Gastrocnemius medialis (tissue), 4 donors: ENCODE measurements around the gene UBE2D4. TPM values are rescaled to one million over a fixed set of nuclear protein-coding genes. Genes with fewer than 3 reads are reported as not detected.

Source experiments
- ATAC-seq, 2 donors: fragments of 150-250 bp; one replicate each; pipeline ENCODE4 v1.9.1; 2016
- DNase-seq, 2 donors: peaks; one replicate each; pipeline ENCODE4 v3.0.0-alpha.2; 2019
- H3K27ac ChIP-seq, 4 donors: fragments of 200-600 bp; sonication (generic); 1 replicate in 1 of 4; 2 replicates in 3 of 4; pipeline ENCODE4 v1.5.1; 2016 to 2018; ENCODE audit warnings: mild to moderate bottlenecking in 2 of 4, moderate library complexity in 1 of 4
- H3K27me3 ChIP-seq, 3 donors: fragments of 200-600 bp; sonication (generic) in 2 of 3; 1 replicate in 1 of 3; 2 replicates in 2 of 3; pipeline versions ENCODE4 v1.5.1 to v1.6.0; 2016 to 2019; ENCODE audit warnings: mild to moderate bottlenecking in 1 of 3, moderate library complexity in 1 of 3
- H3K36me3 ChIP-seq, 2 donors: fragments of 200-600 bp; sonication (generic) in 1 of 2; one replicate each; pipeline ENCODE4 v1.5.1; 2017 to 2018
- H3K4me1 ChIP-seq, 2 donors: fragments of 200-600 bp; sonication (generic) in 1 of 2; one replicate each; pipeline ENCODE4 v1.5.1; 2016 to 2017; ENCODE audit warnings: mild to moderate bottlenecking in 2 of 2
- H3K4me3 ChIP-seq, 4 donors: fragments of 200-600 bp; sonication (generic) in 3 of 4; 1 replicate in 1 of 4; 2 replicates in 3 of 4; pipeline ENCODE4 v1.5.1; 2016 to 2019; ENCODE audit warnings: mild to moderate bottlenecking in 2 of 4
- H3K9me3 ChIP-seq, 3 donors: fragments of 200-600 bp; sonication (generic) in 2 of 3; 1 replicate in 1 of 3; 2 replicates in 2 of 3; pipeline ENCODE4 v1.5.1; 2016 to 2019
- CTCF ChIP-seq, 5 experiments: fragments of 450-650 bp in 3 of 5; fragments of 200-600 bp in 2 of 5; sonication (generic) in 2 of 5; IDR thresholded peaks in 4 of 5; conservative IDR thresholded peaks in 1 of 5; 1 replicate in 4 of 5; 2 replicates in 1 of 5; pipeline ENCODE4 v1.5.1; 2016 to 2019; ENCODE audit warnings: antibody characterized with exemption in 5 of 5, mild to moderate bottlenecking in 3 of 5, moderate library complexity in 3 of 5
- POLR2A ChIP-seq, 2 donors: fragments of 450-650 bp; IDR thresholded peaks; one replicate each; pipeline ENCODE4 v1.6.1; 2017; ENCODE audit warnings: antibody characterized with exemption in 2 of 2, mild to moderate bottlenecking in 2 of 2, moderate library complexity in 2 of 2
- in situ Hi-C, 4 donors: fragments of 200-750 bp; cut with MboI; loops; one replicate each; pipeline versions ENCODE4 v1.15.0 to v1.8.0; 2017; ENCODE audit warnings: low sequenced_read_pairs in 4 of 4
- intact Hi-C: fragments of 100-400 bp; cut with DNase I; formaldehyde crosslinking; loops from one replicate; pipeline ENCODE4 v1.15.1; 2023; ENCODE audit warnings: low total_unique reads
- total RNA-seq, 4 donors: library from RNA; depleted of rRNA; stranded (reverse); fragments of >200 nt; gene quantifications; one replicate each; pipeline versions ENCODE4 v1.1.0 to v1.2.3, GENCODE V29; 2016

UBE2D4 gene
- total RNA-seq, 4 donors from 2014 or later, result 71.0 to 116 (median 105) TPM

GRCh38 chr7:43931346-43931745, 5.1 kb downstream of the UBE2D4 start:
- no peaks in the 10 kb centered on the region for H3K9me3 ChIP-seq
- DNase-seq (no peak), ATAC-seq (no peak)
- H3K4me3 ChIP-seq, result no peak overlapping the region
- in situ Hi-C loops (no loop called here), intact Hi-C loops (no loop called here)
- TF ChIP-seq POLR2A (IDR thresholded peaks at IDR 0.05) (no peak), CTCF (IDR thresholded peaks at IDR 0.05 in 4 of 5, conservative IDR thresholded peaks at IDR 0.05 in 1 of 5) (no peak)
- H3K36me3 ChIP-seq, result no peaks in the 10 kb centered on the region
- H3K27me3 ChIP-seq, result no peaks in the 10 kb centered on the region
- H3K27ac ChIP-seq, result no peak overlapping the region
- peaks cover 8 to 10% of the 10 kb centered on the region in 2 donors for H3K4me1 ChIP-seq

- no peak for ATAC-seq
- TF ChIP-seq POLR2A (IDR thresholded peaks at IDR 0.05) (no peak), CTCF (IDR thresholded peaks at IDR 0.05 in 4 of 5, conservative IDR thresholded peaks at IDR 0.05 in 1 of 5) (no peak)
- intact Hi-C loops, result no loop called here
- H3K4me1 ChIP-seq, result peaks cover 5 to 22% of the 10 kb centered on the region in 2 donors
- H3K27ac ChIP-seq, result no peak overlapping the region
- no peaks in the 10 kb centered on the region for H3K36me3 ChIP-seq
- no peak for DNase-seq
- in situ Hi-C loops, result no loop called here
- no peaks in the 10 kb centered on the region for H3K27me3 ChIP-seq
- H3K9me3 ChIP-seq, result no peaks in the 10 kb centered on the region
- H3K4me3 ChIP-seq, result no peak overlapping the region
Observed at GRCh38 chr7:43933902-43934560, 7.8 kb downstream of the UBE2D4 start.

- ATAC-seq (no peak), DNase-seq (no peak)
- peaks cover 10 to 29% of the 10 kb centered on the region in 2 donors for H3K4me1 ChIP-seq
- H3K36me3 ChIP-seq, result no peaks in the 10 kb centered on the region
- intact Hi-C loops, result no loop called here
- no peak for TF ChIP-seq POLR2A (IDR thresholded peaks at IDR 0.05)
- TF ChIP-seq CTCF (IDR thresholded peaks at IDR 0.05 in 4 of 5, conservative IDR thresholded peaks at IDR 0.05 in 1 of 5), result no peak
- in situ Hi-C loops, result no loop called here
- H3K27me3 ChIP-seq, result no peaks in the 10 kb centered on the region
- H3K27ac ChIP-seq, result peak overlapping the region in 2 of 4 donors; percentile 77 to 83
- no peak overlapping the region for H3K4me3 ChIP-seq
- H3K9me3 ChIP-seq, result no peaks in the 10 kb centered on the region
Observed at GRCh38 chr7:43937444-43937843, 11.2 kb downstream of the UBE2D4 start.

GRCh38 chr7:43938892-43939482, 12.8 kb downstream of the UBE2D4 start:
- DNase-seq, result peak; percentile 64 to 76
- Histone ChIP-seq H3K9me3 (no peaks in the 10 kb centered on the region), H3K4me1 (peaks cover 10 to 29% of the 10 kb centered on the region in 2 donors), H3K27me3 (no peaks in the 10 kb centered on the region), H3K4me3 (no peak overlapping the region), H3K27ac (peak overlapping the region; percentile 41 to 83 (median 64)), H3K36me3 (peaks cover 0 to 12% of the 10 kb centered on the region in 2 donors)
- ATAC-seq, result peak; percentile 86 to 95
- in situ Hi-C loops, result no loop called here
- intact Hi-C loops, result no loop called here
- TF ChIP-seq POLR2A (IDR thresholded peaks at IDR 0.05) (no peak), CTCF (IDR thresholded peaks at IDR 0.05 in 4 of 5, conservative IDR thresholded peaks at IDR 0.05 in 1 of 5) (peak in 2 of 5 experiments; percentile 13 to 28)
